OCI-LY7 (cell line): Measurements from ENCODE around the gene ZNF536. TPM values are rescaled to one million over a fixed set of nuclear protein-coding genes. Genes with fewer than 3 reads are reported as not detected.

ENCODE experiments used
- BruUV-seq: library from RNA; stranded (reverse); fragments of 400-500 nt; replicated peaks from 2 replicates; lab custom pipeline; 2021; lab: Mats Ljungman, UMichigan
- CTCF ChIA-PET: fragments of 300-600 bp; sonication (Branson Sonifier 250); formaldehyde crosslinking; loops from one replicate; lab custom pipeline; 2022; ENCODE audit warnings: antibody characterized with exemption; ENCODE audit not compliant: unreplicated experiment; lab: Charles Lee
- POLR2A ChIA-PET: fragments of 300-600 bp; sonication (Branson Sonifier 250); formaldehyde crosslinking; loops from one replicate; lab custom pipeline; 2022; ENCODE audit warnings: antibody characterized with exemption; lab: Charles Lee
- DNase-seq: peaks from one replicate; pipeline ENCODE4 v3.0.0-alpha.2; 2015; ENCODE audit warnings: low spot score
- H2AFZ ChIP-seq: fragments of 200-600 bp; sonication (generic), shearing (Covaris generic); 2 replicates; pipeline ENCODE4 v1.6.1; 2014; ENCODE audit warnings: mild to moderate bottlenecking, antibody characterized with exemption, low read length, moderate library complexity
- H3K27ac ChIP-seq: fragments of 200-600 bp; sonication (generic); 2 replicates; pipeline ENCODE4 v1.5.1; 2014; ENCODE audit warnings: mixed run types, low read depth, mild to moderate bottlenecking, moderate library complexity, low read length, inconsistent platforms; ENCODE audit not compliant: poor library complexity, severe bottlenecking
- H3K36me3 ChIP-seq: fragments of 200-600 bp; sonication (generic); 2 replicates; pipeline ENCODE4 v1.6.1; 2014; ENCODE audit warnings: mild to moderate bottlenecking, antibody characterized with exemption, low read length, moderate library complexity, mixed read lengths; ENCODE audit not compliant: insufficient read depth
- H3K4me1 ChIP-seq: fragments of 200-600 bp; sonication (generic); 2 replicates; pipeline ENCODE4 v1.5.1; 2014; ENCODE audit warnings: mild to moderate bottlenecking, low read length; ENCODE audit not compliant: insufficient read depth, poor library complexity, severe bottlenecking
- H3K4me2 ChIP-seq: fragments of 200-600 bp; sonication (generic); 2 replicates; pipeline ENCODE4 v1.6.1; 2014; ENCODE audit warnings: mild to moderate bottlenecking, low read length
- H3K4me3 ChIP-seq: fragments of 200-600 bp; sonication (generic); 2 replicates; pipeline ENCODE4 v1.5.1; 2014; ENCODE audit warnings: mild to moderate bottlenecking, low read depth, low read length; ENCODE audit not compliant: poor library complexity, severe bottlenecking
- H3K79me2 ChIP-seq: fragments of 200-600 bp; sonication (generic); 2 replicates; pipeline ENCODE4 v1.6.1; 2016; ENCODE audit warnings: low read depth, mild to moderate bottlenecking, low read length, moderate library complexity, mixed read lengths; ENCODE audit not compliant: insufficient read depth
- H3K9me2 ChIP-seq: fragments of 200-600 bp; sonication (generic); 2 replicates; pipeline ENCODE4 v1.6.1; 2016; ENCODE audit warnings: mild to moderate bottlenecking, low read length, mixed read lengths; ENCODE audit not compliant: insufficient read depth
- H3K9me3 ChIP-seq: fragments of 200-600 bp; sonication (generic); 2 replicates; pipeline ENCODE4 v1.6.1; 2014; ENCODE audit warnings: mild to moderate bottlenecking, mixed run types, low read length, mixed read lengths
- H4K20me1 ChIP-seq: fragments of 200-600 bp; sonication (generic); 2 replicates; pipeline ENCODE4 v1.6.1; 2014; ENCODE audit warnings: mild to moderate bottlenecking, antibody characterized with exemption, low read length, moderate library complexity, mixed read lengths; ENCODE audit not compliant: insufficient read depth
- EZH2phosphoT487 ChIP-seq: fragments of 200-600 bp; sonication (generic); IDR thresholded peaks from 2 replicates; pipeline ENCODE4 v1.6.1; 2018; ENCODE audit warnings: low read depth, borderline replicate concordance, mild to moderate bottlenecking, mixed run types, antibody characterized with exemption, low read length, moderate library complexity, mixed read lengths
- intact Hi-C: fragments of 100-400 bp; cut with micrococcal nuclease; formaldehyde crosslinking; loops from one replicate; pipeline ENCODE4 v1.10.0; 2022; ENCODE audit not compliant: unreplicated experiment
- total RNA-seq, 2 experiments: library from RNA; depleted of rRNA in 1 of 2; stranded (reverse); fragments of >200 nt in 1 of 2; shearing (Covaris generic) in 1 of 2; gene quantifications; 2 replicates each; pipeline ENCODE4 v1.2.3, GENCODE V29; 2014 to 2022
- TF ChIP-seq, protein P1 (sequence below): fragments of 200-600 bp; sonication (generic); conservative IDR thresholded peaks from 2 replicates; pipeline ENCODE4 v1.5.1; 2014; ENCODE audit warnings: mild to moderate bottlenecking, antibody characterized with exemption, low read length, moderate library complexity, mixed read lengths

Gene ZNF536
- total RNA-seq, 2 experiments from 2014 or later: 0.06 to 0.30 TPM

DNA sequence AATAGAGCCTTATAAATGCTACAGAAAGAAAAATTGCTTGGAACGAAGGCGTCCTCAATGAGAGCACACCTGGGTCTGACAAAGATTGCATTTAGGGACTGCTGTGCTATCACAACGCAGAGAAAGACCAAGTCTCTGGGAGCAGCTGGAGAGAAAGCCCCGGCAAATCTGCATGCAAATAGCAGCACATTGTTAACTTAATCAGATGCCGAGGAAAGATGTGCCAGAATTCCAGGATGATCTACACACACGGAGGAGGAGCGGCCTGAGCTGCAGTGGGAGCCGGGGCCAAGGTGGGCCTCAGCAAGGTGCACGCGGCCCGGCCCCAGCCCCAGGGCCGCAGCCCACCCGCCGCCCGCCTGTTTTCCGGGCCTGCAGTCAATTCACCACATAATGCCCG lies 1.4 kb downstream of the ZNF536 start:
- no peak for DNase-seq
- intact Hi-C loops: no loop called here
- Histone ChIP-seq H3K79me2 (no peaks in the 10 kb centered on the region), H3K27ac (no peak overlapping the region), H3K36me3 (no peaks in the 10 kb centered on the region), H4K20me1 (no peaks in the 10 kb centered on the region), H3K9me3 (no peaks in the 10 kb centered on the region), H3K9me2 (no peaks in the 10 kb centered on the region), H3K4me1 (no peaks in the 10 kb centered on the region), H3K4me2 (no peak overlapping the region), H3K4me3 (no peak overlapping the region), H2AFZ (no peak overlapping the region)
- CTCF ChIA-PET: no interaction called here
- BruUV-seq: no TSS peak
- POLR2A ChIA-PET: no interaction called here
- no peak for TF ChIP-seq EZH2phosphoT487
- TF ChIP-seq, protein P1, sequence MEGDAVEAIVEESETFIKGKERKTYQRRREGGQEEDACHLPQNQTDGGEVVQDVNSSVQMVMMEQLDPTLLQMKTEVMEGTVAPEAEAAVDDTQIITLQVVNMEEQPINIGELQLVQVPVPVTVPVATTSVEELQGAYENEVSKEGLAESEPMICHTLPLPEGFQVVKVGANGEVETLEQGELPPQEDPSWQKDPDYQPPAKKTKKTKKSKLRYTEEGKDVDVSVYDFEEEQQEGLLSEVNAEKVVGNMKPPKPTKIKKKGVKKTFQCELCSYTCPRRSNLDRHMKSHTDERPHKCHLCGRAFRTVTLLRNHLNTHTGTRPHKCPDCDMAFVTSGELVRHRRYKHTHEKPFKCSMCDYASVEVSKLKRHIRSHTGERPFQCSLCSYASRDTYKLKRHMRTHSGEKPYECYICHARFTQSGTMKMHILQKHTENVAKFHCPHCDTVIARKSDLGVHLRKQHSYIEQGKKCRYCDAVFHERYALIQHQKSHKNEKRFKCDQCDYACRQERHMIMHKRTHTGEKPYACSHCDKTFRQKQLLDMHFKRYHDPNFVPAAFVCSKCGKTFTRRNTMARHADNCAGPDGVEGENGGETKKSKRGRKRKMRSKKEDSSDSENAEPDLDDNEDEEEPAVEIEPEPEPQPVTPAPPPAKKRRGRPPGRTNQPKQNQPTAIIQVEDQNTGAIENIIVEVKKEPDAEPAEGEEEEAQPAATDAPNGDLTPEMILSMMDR: no peak

DNA sequence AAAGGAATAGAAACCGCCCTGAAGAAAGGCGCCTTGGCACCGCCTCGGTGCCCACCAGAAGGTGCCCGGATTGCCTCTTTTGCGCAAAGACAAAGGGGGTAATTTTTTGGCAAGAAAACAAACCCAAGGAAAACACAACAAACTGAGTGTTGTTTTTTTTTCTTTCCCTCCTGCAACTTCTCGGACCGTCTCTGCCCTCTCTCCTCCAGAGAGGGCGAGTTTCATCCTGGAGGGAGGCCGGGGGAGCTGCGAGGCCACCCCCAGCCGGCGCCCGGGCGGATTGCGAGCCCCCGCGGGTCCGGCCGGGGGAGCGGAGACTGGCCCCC lies 2.3 kb downstream of the ZNF536 start:
- no peaks in the 10 kb centered on the region for H3K9me2 ChIP-seq
- H4K20me1 ChIP-seq: no peaks in the 10 kb centered on the region
- H3K9me3 ChIP-seq: no peaks in the 10 kb centered on the region
- H2AFZ ChIP-seq: no peak overlapping the region
- H3K27ac ChIP-seq: no peak overlapping the region
- H3K4me1 ChIP-seq: no peaks in the 10 kb centered on the region
- H3K36me3 ChIP-seq: no peaks in the 10 kb centered on the region
- ChIA-PET CTCF (no interaction called here), POLR2A (no interaction called here)
- no peak for TF ChIP-seq EZH2phosphoT487
- TF ChIP-seq, protein P1: no peak
- no peak overlapping the region for H3K4me3 ChIP-seq
- H3K79me2 ChIP-seq: no peaks in the 10 kb centered on the region
- no peak overlapping the region for H3K4me2 ChIP-seq
- intact Hi-C loops: no loop called here
- BruUV-seq: no TSS peak
- no peak for DNase-seq

DNA sequence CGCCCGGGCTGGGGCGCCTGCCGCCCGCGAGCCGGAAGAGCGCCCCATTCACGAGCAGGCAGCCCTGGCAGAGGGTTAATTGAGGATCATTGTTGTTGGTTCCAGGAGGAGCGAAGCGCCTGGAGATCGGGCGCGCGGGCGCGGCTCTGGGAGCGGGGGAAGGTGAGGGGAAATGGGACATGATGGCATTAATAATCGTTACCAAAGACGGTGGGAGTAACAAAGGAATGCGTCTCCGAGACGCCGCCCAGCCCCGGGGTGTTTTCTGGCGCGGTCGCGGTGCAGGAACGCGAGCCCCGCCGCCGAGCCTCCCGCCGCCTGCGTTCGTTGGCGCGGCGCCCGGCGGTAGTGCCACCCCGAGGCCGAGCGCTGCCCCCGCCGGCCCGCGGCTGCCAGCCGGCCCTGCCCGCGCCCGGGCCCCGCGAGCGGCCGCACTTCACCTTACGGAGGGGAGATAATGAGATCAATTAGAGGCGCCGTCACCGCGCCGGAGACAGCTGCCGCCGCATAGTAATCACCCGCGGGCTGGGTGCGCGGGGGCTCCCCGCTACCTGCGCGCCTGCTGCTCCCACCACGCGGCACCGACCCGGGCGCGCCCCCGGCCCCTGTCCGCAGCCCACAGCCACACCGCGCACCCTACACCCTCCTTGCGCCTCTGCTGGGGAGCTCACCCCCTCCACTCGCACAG lies 2.8 kb downstream of the ZNF536 start:
- intact Hi-C loops: no loop called here
- no peak for TF ChIP-seq EZH2phosphoT487
- TF ChIP-seq, protein P1: no peak
- Histone ChIP-seq H4K20me1 (no peaks in the 10 kb centered on the region), H2AFZ (no peak overlapping the region), H3K9me3 (no peaks in the 10 kb centered on the region), H3K27ac (no peak overlapping the region), H3K79me2 (no peaks in the 10 kb centered on the region), H3K4me2 (no peak overlapping the region), H3K4me1 (no peaks in the 10 kb centered on the region), H3K4me3 (no peak overlapping the region), H3K36me3 (no peaks in the 10 kb centered on the region), H3K9me2 (no peaks in the 10 kb centered on the region)
- CTCF ChIA-PET: no interaction called here
- POLR2A ChIA-PET: no interaction called here
- DNase-seq: no peak
- no TSS peak for BruUV-seq
